KMS-11 (cell line): Measurements from ENCODE around the gene PFKL.

ENCODE experiments used
- H2AFZ ChIP-seq: fragments of 200-600 bp; sonication (generic); 2 replicates; pipeline ENCODE4 v1.6.1; 2016; ENCODE audit warnings: antibody characterized with exemption, mixed run types, low read depth
- H3K27ac ChIP-seq: fragments of 200-600 bp; sonication (generic); 2 replicates; pipeline ENCODE4 v1.6.1; 2016; ENCODE audit warnings: mild to moderate bottlenecking, mixed run types
- H3K27me3 ChIP-seq: fragments of 200-600 bp; sonication (generic); 2 replicates; pipeline ENCODE4 v1.6.1; 2017; ENCODE audit warnings: mild to moderate bottlenecking, low read depth, mixed run types, moderate library complexity; ENCODE audit not compliant: insufficient read depth
- H3K36me3 ChIP-seq: fragments of 200-600 bp; sonication (generic); 2 replicates; pipeline ENCODE4 v1.6.1; 2017; ENCODE audit warnings: mild to moderate bottlenecking, mixed run types; ENCODE audit not compliant: insufficient read depth
- H3K4me1 ChIP-seq: fragments of 200-600 bp; sonication (generic); 2 replicates; pipeline ENCODE4 v1.6.1; 2016; ENCODE audit warnings: mild to moderate bottlenecking, low read depth, mixed run types; ENCODE audit not compliant: poor library complexity, severe bottlenecking
- H3K4me2 ChIP-seq: fragments of 200-600 bp; sonication (generic); 2 replicates; pipeline ENCODE4 v1.7.0; 2016; ENCODE audit warnings: mild to moderate bottlenecking, mixed run types
- H3K4me3 ChIP-seq: fragments of 200-600 bp; sonication (generic); IDR thresholded peaks from 2 replicates; pipeline ENCODE4 v1.6.1; 2017; ENCODE audit warnings: low read depth, low read length, mixed read lengths; ENCODE audit not compliant: insufficient read depth
- H3K79me2 ChIP-seq: fragments of 200-600 bp; sonication (generic); 2 replicates; pipeline ENCODE4 v1.6.1; 2016; ENCODE audit warnings: low read depth, mixed run types; ENCODE audit not compliant: insufficient read depth
- H3K9ac ChIP-seq: fragments of 200-600 bp; sonication (generic); 2 replicates; pipeline ENCODE4 v1.6.1; 2016; ENCODE audit warnings: mild to moderate bottlenecking, mixed run types
- H4K20me1 ChIP-seq: fragments of 200-600 bp; sonication (generic); 2 replicates; pipeline ENCODE4 v1.6.1; 2016; ENCODE audit warnings: mild to moderate bottlenecking, mixed run types; ENCODE audit not compliant: insufficient read depth
- CTCF ChIP-seq: fragments of 200-600 bp; sonication (generic); conservative IDR thresholded peaks from 2 replicates; pipeline ENCODE4 v1.6.1; 2017; ENCODE audit warnings: low read depth, mild to moderate bottlenecking, antibody characterized with exemption, low read length, moderate library complexity, mixed read lengths

PFKL gene

GRCh38 chr21:44319407-44320065 is 19.7 kb downstream of the PFKL start:
- no peak overlapping the region for H3K4me2 ChIP-seq
- H3K27ac ChIP-seq: no peak overlapping the region
- TF ChIP-seq CTCF: no peak
- H3K4me3 ChIP-seq: no peak overlapping the region
- no peak overlapping the region for H3K9ac ChIP-seq
- H4K20me1 ChIP-seq: no peaks in the 10 kb centered on the region
- H3K79me2 ChIP-seq: no peaks in the 10 kb centered on the region
- H3K36me3 ChIP-seq: no peaks in the 10 kb centered on the region
- H3K4me1 ChIP-seq: no peaks in the 10 kb centered on the region
- no peak overlapping the region for H2AFZ ChIP-seq
- no peaks in the 10 kb centered on the region for H3K27me3 ChIP-seq

- no peaks in the 10 kb centered on the region for H4K20me1 ChIP-seq
- no peaks in the 10 kb centered on the region for H3K27me3 ChIP-seq
- H3K79me2 ChIP-seq: no peaks in the 10 kb centered on the region
Observed at GRCh38 chr21:44320847-44321246, 21.0 kb downstream of the PFKL start.

GRCh38 chr21:44321846-44322450 is 22.1 kb downstream of the PFKL start:
- H3K4me2 ChIP-seq: no peak overlapping the region
- H3K4me3 ChIP-seq: no peak overlapping the region
- H3K4me1 ChIP-seq: no peaks in the 10 kb centered on the region
- no peaks in the 10 kb centered on the region for H3K79me2 ChIP-seq
- TF ChIP-seq CTCF: no peak
- H3K27ac ChIP-seq: no peak overlapping the region
- H2AFZ ChIP-seq: no peak overlapping the region
- no peaks in the 10 kb centered on the region for H3K27me3 ChIP-seq
- H4K20me1 ChIP-seq: no peaks in the 10 kb centered on the region
- H3K36me3 ChIP-seq: no peaks in the 10 kb centered on the region
- no peak overlapping the region for H3K9ac ChIP-seq

More at GRCh38 chr21:44320847-44321246, 21.0 kb downstream of the PFKL start:
- H3K4me3 ChIP-seq: no peak overlapping the region
- no peak overlapping the region for H3K4me2 ChIP-seq
- H3K4me1 ChIP-seq: no peaks in the 10 kb centered on the region
- TF ChIP-seq CTCF: no peak
- H3K9ac ChIP-seq: no peak overlapping the region
- H2AFZ ChIP-seq: no peak overlapping the region
- H3K27ac ChIP-seq: no peak overlapping the region
- no peaks in the 10 kb centered on the region for H3K36me3 ChIP-seq

- no peaks in the 10 kb centered on the region for H4K20me1 ChIP-seq
- H3K27me3 ChIP-seq: no peaks in the 10 kb centered on the region
- H3K79me2 ChIP-seq: no peaks in the 10 kb centered on the region
- no peaks in the 10 kb centered on the region for H3K36me3 ChIP-seq
- TF ChIP-seq CTCF: no peak
- no peak overlapping the region for H3K9ac ChIP-seq
- H3K4me1 ChIP-seq: no peaks in the 10 kb centered on the region
- H3K27ac ChIP-seq: no peak overlapping the region
- H3K4me2 ChIP-seq: no peak overlapping the region
- no peak overlapping the region for H3K4me3 ChIP-seq
- no peak overlapping the region for H2AFZ ChIP-seq
Observed at GRCh38 chr21:44322621-44323325, 22.9 kb downstream of the PFKL start.
